Measurements from ENCODE around the gene TFF3.

Gene TFF3

GRCh38 chr21:42307106-42307505 lies 8.1 kb downstream of the TFF3 start:
- no peak overlapping the region for H3K27ac ChIP-seq

GRCh38 chr21:42306366-42307035 lies 8.7 kb downstream of the TFF3 start:
- no peak overlapping the region for H3K27ac ChIP-seq
- TF ChIP-seq CTCF (conservative IDR thresholded peaks at IDR 0.05), result no peak

More at GRCh38 chr21:42307106-42307505, 8.1 kb downstream of the TFF3 start:
- no peak for TF ChIP-seq CTCF (conservative IDR thresholded peaks at IDR 0.05)

- H3K27ac ChIP-seq, result no peak overlapping the region
- TF ChIP-seq CTCF (conservative IDR thresholded peaks at IDR 0.05), result no peak
Observed at GRCh38 chr21:42305707-42306147, 9.5 kb downstream of the TFF3 start.

- no peak overlapping the region for H3K27ac ChIP-seq
- TF ChIP-seq CTCF (conservative IDR thresholded peaks at IDR 0.05), result no peak
Observed at GRCh38 chr21:42304556-42305454, 10.4 kb downstream of the TFF3 start.

GRCh38 chr21:42303443-42303842 lies 11.8 kb downstream of the TFF3 start:
- TF ChIP-seq CTCF (conservative IDR thresholded peaks at IDR 0.05), result no peak
- H3K27ac ChIP-seq, result no peak overlapping the region

GRCh38 chr21:42302794-42303193 lies 12.4 kb downstream of the TFF3 start:
- TF ChIP-seq CTCF (conservative IDR thresholded peaks at IDR 0.05), result no peak
- H3K27ac ChIP-seq, result no peak overlapping the region

- no peak for TF ChIP-seq CTCF (conservative IDR thresholded peaks at IDR 0.05)
Observed at GRCh38 chr21:42302076-42302650, 13.0 kb downstream of the TFF3 start.

More at GRCh38 chr21:42302076-42302650, 13.0 kb downstream of the TFF3 start:
- H3K27ac ChIP-seq, result no peak overlapping the region
